ENCODE measurements around the gene UROC1.
"Not testable (repeated sequence)": the region's sequence is repeated elsewhere in the genome, so short reads cannot be mapped to it uniquely, and the experiment has no call there.

Gene UROC1

DNA sequence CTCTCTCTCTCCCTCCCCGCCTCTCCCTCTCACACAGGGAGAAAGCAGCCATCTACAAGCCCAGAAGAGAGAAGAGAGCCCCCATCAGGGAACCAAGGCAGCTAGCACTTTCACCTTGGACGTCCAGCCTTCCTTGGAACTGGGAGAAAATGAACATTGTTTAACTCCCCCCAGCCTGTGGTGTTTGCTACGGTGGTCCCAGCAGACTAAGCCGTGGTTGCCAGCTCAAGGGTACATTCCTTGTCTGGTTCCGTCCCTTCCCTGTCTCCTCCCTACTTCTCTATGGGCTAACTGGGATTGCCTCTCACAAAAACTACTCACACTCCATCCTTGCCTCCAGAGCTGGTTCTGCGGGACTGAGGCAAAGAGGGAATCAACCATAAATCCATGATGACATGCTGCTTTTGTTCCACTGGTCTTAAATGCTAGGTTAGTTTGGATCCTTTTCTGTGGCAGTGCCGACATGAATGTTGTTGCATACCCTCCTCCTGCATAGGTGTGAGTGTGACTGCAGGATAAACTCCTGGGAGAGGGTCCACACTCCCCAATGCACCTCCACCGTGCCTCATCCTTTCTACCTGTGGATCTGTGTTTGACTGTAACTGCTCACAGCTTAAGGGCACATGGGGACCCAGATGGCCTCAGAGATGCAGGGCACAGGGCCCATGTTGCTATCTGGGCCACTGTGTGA, 29.1 kb upstream of the UROC1 start:
- no peak for DNase-seq

DNA sequence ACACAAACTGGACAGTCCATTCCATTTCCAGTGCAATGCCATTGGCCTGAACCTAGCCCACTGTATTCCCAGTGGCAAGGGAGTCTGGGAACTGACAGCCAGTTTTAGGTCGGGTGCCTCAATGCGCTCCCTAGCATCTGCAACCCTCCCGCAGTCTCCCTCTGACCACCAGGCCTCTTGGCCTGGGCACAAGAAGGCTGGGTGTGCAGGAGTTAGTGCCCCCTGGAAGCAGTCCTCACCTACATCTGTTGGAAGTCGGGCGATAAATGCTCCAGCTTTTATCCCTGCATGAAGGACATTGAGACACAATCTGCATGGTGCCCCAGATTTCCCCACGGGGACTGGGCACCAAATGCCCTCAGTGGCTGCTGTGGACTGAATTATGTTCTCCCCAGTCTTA, 28.4 kb upstream of the UROC1 start:
- no peak for DNase-seq

DNA sequence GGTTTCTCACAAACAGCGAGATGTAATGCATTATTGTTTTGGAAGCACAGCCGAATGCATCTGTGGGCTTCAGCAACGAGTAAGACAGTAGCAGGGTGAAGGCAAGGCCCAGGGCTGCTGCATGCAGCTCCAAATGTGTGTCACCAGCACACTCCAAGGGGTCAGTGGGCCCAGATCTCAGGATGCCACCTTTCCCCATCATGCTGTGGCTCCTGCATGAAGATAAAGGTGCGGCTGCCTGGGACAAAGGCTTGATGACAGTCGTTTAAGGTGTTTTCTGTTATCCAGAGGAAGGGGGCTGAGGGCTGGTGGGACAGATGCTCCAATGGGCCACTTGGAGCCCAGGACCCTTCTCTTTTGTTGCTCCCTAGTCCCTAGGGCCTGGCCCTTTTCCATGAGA, 28.0 kb upstream of the UROC1 start:
- DNase-seq: no peak

DNA sequence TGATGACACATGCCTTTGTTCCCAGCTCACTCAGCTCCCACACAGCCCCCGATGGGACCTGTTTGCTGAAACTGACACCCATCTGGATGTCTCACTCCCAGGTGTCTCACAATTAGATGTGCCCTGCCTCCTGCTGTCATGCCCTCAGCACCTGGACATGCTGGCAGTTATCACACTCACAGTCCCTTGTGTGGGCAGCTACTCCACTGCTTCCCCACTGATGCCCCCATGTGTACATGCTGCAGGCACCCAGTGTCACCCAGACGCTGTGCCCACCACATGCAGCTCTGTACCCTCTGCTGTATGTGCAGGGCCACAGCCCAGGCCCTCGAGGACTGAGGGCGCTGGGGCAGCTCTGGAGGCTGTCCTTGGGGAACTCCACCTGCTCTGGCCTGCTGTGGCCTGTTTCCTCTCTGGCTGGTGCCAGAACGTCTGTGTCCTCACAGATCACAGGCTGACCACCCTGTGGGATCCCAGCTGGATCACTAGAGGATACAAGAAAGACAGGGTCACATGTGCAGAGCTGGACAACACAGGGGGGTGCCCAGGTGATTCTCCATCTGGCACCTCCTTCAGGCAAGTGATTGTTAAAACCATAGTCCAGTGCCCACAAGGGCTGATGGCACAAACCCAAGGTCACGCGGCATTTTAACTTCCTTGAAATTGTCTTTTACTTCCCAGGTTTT, 27.2 kb upstream of the UROC1 start:
- DNase-seq: no peak

DNA sequence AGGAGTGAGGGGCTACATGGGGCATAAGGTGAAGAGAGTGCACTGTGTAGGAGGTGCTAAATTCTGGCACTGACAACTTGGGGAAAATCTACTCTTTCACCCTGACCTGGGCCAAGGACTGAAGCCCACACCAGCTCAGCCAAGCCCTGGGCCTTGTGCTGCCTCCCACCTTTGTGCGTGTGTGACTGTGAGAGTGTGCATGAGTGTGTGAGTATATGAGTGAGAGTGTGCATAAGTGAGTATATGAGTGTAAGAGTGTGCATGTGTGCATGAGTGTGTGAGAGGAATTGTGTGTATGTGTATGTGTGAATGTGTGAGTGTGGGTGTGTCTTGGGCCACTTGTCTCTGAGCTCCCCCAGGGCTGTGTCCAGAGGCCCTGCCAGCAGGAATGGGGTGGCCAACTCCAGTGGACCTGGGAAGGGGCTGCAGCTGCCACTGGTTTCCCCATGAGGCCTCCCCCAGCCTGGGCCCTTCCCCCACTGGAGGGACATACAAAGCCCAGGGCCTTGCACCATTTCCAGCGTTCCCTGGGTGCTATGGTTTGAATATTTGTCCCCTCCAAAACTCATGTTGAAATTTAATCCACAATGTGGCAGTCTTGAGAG, 26.0 kb upstream of the UROC1 start:
- no peak for DNase-seq

DNA sequence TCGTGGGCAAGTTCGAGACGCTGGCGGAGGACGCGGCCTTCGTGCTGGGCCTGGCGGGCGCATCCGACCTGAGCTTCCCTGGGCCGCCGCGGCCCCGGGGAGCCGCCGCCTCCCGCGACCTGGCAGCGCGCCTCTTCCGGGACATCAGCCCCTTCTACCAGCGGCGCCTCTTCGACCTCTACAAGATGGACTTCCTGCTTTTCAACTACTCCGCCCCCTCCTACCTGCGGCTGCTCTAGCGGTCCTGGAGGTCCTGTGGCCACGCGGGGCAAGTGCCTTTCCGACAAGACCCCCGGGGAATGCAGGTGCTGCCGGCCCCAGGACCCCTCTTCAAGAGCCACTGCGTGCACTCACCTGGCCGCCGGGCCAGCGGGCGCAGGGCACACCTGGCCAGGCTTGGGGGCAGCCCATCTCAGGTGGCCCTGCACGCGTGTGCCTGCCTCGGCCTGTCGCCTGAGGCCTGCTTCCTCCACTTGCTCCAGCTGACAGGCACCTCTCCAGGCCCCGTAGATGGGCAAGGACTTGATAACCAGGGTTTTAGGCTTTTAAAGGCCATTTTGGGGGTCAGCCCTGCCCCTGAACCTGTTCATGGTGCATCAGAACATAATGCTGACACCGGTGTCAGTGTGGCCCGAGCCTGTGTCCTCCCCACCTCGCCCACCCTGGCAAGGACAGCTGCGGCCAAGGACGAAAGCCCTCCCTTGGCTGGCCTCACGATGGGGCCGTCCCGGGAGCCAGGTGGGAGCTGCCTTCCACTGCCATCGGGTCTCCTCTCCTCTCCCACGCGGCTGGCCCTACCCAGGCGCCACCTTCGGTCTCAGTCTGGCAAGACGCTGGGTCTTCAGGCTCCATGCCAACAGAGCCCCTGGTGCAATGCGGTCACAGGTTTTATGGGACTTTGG, 25.0 kb upstream of the UROC1 start:
- no peak for DNase-seq

DNA sequence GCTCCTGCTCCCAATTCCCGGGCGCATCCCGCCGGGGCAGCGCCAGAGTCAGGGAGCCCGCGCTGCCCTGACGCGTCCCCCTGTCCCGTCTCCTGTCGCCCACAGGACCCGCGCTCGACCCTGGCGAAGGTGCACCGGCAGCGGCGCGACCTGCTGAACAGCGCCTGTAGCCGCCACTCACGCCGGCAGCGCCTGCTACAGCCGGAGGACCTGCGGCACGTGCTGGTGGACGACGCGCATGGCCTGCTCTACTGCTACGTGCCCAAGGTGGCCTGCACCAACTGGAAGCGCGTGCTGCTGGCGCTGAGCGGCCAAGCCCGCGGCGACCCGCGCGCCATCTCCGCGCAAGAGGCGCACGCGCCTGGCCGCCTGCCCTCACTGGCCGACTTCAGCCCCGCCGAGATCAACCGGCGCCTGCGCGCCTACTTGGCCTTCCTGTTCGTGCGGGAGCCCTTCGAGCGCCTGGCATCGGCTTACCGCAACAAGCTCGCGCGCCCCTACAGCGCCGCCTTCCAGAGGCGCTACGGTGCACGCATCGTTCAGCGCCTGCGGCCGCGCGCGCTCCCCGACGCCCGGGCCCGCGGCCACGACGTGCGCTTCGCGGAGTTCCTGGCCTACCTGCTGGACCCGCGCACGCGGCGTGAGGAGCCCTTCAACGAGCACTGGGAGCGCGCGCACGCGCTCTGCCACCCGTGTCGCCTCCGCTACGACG, 24.2 kb upstream of the UROC1 start:
- no peak for DNase-seq

DNA sequence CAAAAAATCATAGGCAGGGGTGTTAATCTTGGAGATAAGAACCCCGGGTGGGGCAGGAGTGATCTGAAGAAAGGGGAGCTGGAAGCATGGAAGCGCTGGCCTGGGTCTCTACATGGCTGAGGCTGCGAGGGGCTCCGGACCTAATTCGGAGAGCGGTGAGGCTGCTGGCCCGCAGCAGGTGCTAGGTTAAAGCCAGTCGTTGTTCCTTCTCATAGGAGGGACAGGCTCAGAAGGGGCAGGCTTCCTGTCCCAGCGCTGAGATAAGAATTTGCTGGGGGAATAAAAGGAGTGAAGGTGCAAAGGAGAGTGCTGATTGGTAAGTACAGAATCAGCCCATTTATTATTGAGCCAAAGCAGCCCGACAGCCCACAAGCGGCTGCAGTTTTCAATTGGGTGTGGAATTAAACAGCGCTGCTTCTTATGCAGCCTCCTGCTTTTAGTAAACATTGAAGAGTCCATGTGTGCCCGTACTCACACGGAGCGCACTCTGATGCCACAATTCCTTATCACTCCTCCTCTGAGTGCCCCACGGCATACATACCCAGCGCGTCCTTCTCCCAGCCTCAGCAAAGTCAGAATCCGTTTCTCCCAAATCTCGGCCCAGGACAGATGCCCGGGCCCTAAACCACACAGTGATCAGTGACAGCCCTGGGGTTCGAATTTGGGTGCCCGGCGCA, 23.5 kb upstream of the UROC1 start:
- no peak for DNase-seq

DNA sequence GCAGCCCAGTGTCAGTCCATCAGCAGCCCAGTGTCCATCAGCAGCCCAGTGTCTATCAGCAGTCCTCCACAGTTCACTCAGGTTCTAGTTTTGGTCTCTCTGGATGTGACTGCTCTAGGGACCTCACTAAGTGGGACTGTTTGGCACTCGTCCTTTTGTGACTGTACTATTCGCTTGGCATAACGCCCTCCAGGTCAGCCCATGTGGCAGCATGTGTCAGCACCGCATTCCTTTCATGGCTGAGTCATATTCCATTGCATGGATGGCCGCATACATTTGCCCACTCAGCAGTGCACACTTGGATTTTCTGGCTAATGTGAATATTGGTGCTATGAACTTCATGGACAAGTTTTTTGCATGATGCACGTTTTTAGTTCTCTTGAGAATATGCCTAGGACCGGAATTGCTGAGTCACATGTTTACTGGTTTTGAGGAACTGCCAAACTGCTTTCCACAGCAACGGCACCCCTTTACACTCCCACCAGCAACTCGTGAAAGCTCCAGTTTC, 22.8 kb upstream of the UROC1 start:
- no peak for DNase-seq

DNA sequence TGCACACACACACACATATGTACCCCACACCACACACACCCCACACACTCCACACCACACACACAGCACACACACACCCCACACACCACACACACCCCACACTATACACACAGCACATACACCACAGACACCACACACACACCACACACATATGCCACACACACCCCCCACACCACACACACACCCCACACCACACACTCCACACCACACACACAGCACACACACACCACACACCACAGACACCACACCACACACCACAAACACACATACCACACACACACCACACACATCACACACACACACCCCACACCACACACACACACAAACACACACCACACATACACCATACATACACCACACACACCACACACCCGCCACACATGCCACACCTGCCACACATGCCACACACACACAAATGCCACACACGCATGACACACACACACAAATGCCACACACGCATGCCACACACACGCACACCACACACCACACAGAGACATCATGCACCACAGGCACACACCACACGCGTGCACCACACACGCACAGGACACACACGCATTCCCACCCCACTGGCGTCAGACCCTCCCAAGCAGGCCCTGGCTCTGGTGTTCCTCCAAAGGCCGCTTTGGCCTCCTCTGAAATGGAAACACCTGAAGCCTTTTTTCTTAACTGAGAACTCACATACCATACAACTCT, 22.1 kb upstream of the UROC1 start:
- DNase-seq: no peak

DNA sequence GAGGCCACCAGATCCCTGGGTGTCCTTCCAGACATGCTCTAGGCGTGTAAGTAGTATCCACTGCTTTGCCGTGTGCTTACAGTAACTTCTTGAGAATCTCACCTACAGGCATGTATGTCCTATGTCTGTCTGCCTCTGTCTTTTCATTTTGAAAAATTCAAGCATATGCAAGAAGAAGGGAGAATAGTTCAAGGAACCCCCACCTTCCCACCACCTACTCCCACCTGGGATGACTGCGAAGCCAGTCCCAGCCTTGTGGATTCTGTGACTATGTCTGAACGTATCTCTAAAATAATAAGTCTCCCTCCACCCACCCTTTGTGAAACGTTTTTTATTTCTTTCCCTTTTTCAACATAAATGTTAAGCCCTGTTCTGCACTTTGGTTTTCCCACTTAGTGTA, 21.4 kb upstream of the UROC1 start:
- DNase-seq: no peak

DNA sequence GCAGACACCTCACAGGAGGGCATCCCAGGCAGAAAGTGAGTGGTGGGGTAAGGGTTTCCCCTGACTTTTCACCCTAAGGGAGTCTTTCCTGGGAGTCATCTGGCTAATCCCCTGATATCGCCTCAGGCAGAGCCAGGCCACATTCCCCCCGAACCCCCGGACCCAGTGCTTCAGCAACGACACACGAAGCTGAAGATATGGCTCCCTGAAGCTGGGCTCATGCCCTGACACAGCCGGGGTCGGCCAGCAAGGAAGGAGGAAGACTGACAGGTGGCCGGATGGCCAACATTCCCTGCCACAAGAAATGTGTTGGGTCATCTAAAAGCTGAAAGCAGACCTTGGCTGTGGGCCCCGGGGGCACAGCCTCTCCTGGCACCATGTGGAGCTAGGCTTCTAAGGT, 20.7 kb upstream of the UROC1 start:
- DNase-seq: no peak

DNA sequence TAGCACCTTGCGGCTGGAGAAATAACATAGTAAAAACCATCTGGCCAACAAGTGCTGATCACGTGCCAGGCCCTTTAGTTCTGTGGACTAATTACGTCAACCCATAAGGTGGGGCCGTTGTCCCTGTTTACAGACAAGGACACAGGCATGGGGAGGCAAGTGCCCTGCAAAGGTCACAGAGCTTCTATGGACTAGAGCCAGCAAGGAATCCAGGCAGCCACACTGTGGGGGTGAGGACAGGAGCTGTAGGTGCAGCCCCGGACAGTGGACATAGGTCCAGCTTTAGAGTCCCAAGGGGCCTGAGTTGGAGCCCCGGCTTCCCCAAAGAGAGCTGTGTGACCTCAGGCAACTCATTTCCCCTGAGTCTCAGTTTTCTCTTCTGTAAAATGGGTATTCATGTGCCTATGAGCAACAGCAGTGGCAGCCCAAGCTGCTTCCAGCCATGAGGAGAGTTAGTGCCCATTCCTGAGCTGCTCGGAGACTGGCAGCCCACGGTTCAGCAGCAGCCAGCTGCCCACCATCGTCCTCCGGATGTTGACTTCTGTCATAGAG, 20.2 kb upstream of the UROC1 start:
- DNase-seq: no peak

DNA sequence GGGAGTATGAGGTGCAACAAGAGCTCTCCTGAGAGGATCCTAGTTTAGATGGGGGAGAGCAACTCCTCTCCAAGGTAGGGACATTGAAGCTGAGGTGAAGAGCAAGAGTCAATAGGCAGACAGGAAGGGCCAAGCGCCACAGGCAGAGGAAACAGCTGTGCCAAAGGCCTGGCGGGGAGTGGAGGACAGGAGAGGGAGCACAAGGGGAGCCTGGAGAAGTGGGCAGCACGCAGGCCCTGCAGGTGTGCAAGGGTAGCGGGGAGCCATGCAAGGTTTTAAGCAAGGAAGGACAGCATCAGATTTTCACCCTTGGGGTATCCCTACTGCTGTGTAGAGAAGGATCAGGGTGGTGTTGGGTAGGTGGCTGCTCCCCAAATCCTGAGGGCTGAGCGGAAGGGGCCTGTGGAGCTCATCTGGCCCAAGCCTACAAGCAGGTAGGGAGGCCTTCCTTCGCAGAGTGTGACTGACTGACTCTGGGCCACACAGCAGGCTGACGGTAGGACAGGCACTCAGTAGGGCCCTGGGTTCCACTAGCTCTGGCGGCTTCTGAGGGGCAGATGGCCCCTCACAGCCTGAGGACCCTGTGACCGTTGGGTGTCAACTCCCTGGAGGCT, 19.6 kb upstream of the UROC1 start:
- no peak for DNase-seq

DNA sequence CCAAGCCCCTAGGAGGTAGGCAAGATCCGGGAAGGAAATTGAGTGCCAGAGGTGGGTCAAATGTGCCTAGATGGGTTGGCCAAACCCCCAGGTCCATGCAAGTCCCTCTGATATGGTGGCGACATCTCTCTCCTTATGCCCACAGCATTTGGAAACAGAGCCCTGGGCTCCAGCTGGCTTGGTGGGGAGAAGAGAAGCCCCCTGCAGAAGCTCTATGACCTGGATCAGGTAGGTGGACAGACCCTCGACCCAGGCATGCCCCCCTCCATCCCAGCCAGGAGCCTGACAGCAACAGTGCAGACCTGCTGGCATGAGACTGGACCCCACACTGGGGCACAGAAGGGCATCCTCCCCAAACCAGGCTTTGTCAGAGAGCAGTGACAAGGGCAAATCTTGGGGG, 18.6 kb upstream of the UROC1 start:
- no peak for DNase-seq

DNA sequence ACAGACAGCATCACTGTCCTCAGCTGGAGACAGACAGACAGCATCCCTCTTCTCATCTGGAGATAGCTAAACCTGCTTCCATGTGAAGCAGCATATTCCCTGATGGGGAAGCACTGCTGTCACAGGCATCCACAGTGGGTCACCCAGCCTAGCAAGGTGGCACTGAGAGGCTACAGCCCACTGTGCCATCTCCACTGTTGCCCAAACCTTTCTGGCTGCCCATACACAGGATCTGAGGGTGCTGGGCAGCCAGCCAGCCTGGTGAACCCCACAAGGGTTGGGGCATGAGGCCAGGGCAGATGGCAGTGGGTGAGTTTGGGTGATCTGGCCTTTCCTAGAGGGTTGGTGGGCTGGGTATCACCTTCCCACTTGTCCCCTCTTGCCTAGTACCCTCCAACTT, 18.1 kb upstream of the UROC1 start:
- no peak for DNase-seq

DNA sequence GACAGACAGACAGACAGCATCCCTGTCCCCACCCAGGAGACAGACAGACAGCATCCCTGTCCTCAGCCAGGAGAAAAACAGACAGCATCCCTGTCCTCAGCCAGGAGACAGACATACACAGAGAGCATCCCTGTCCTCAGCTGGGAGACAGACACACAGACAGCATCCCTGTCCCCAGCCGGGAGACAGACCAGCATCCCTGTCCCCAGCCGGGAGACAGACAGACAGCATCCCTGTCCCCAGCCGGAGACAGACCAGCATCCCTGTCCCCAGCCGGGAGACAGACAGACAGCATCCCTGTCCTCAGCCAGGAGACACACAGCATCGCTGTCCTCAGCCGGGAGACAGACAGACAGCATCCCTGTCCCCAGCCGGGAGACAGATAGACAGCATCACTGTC, 17.1 kb upstream of the UROC1 start:
- DNase-seq: not testable (repeated sequence)

DNA sequence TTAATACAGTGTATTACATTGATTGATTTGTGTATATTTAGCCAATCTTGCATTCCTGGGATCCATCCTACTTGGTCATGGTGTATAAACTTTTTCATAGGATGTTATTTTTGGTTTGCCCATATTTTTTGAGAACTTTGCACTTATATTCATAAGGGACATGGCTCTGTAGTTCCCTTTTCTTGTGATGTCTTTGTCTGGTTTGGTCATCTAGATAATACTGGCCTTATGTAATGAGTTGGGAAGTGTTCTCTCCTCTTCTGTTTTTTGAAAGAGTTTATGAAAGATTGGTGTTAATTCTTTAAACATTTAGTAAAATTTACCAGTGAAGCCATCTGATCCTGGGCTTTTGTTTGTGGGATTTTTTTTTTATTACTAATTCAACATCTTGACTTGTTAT, 15.9 kb upstream of the UROC1 start:
- DNase-seq: no peak

DNA sequence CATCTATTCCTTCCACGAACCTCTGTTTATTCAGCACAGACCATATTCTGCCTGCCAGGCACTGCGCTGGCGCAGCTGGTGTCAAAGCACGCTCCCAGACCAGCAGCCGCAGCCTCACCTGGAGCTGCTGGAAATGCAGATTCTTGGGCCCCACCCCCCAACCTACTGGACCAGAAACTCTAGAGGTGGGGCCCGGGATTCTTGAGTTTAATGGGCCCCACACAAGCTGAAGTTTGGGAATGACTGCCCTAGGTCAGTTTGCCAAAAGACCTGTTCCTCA, 13.4 kb upstream of the UROC1 start:
- no peak for DNase-seq

DNA sequence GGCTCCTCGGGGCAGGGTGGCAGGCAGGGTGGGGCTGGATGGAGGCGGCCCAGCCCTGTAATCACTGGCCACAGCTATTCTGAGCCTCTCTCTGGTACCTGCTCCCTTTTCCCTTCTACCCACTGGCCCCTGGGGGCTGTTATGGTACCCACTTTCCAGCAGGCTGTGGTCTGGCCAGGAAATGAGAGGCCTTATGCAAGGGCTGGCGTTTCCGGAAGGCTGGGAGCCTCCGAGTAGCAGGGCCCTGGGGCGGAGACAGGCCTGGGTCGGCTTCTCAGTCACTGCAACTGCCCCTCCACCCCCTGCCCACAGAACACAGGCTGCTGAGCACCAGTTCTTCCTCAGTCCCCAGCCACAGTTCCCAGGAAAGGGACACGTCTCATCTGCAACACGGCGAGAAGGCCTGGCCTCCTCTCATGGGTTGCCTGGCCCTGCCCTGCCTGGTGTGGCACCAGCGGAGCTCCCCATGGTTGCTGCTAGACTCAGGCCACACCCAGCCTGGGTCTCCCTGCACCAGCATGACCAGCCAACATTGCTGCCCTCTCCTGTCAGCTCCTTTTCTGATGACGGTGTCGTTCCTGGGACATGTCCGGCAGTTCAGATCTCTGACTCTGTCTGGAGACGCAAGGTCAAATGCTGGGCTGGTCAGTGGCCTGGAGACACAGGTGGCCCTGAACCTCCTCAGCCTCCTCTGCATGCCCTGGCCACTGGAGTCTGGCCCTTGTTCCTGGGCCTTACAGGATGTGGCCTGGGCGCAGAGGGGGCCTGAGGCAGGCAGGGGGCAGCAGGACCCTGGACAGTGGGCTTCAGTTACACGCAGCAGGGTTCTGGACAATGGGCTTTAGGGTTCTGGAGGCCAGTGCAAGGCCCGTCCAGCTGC, 12.8 kb upstream of the UROC1 start:
- DNase-seq: no peak

Data from cerebellar nuclear complex (tissue), 1 donor.